Spinal cord (tissue), 10 donors: ENCODE measurements around the gene TNFSF15. TPM values are rescaled to one million over a fixed set of nuclear protein-coding genes. Genes with fewer than 3 reads are reported as not detected.

Experiments used
- DNase-seq, 6 donors: peaks; one replicate each; pipeline versions ENCODE4 v3.0.0 to v3.0.0-alpha.2; 2013 to 2015; ENCODE audit warnings: low spot score in 6 of 6, low read depth in 4 of 6
- H3K27ac ChIP-seq: one replicate; pipeline ENCODE4 v1.5.1; 2013; ENCODE audit warnings: low read depth, low read length, control low read depth
- H3K27me3 ChIP-seq: one replicate; pipeline ENCODE4 v1.6.1; 2013; ENCODE audit warnings: low read length; ENCODE audit not compliant: control insufficient read depth, insufficient read depth
- H3K36me3 ChIP-seq: one replicate; pipeline ENCODE4 v1.6.1; 2013; ENCODE audit warnings: low read length; ENCODE audit not compliant: control insufficient read depth, insufficient read depth
- H3K4me1 ChIP-seq: one replicate; pipeline ENCODE4 v1.6.1; 2013; ENCODE audit warnings: low read length; ENCODE audit not compliant: control insufficient read depth, insufficient read depth
- H3K4me3 ChIP-seq: one replicate; pipeline ENCODE4 v1.5.1; 2013; ENCODE audit warnings: low read depth, low read length, control low read depth
- H3K9me3 ChIP-seq: one replicate; pipeline ENCODE4 v1.6.1; 2013; ENCODE audit warnings: low read length; ENCODE audit not compliant: control insufficient read depth, insufficient read depth
- WGBS: methylation state at CpG from one replicate; pipeline ENCODE4 v1.1.5; 2013; ENCODE audit warnings: missing lambda C conversion rate; ENCODE audit not compliant: insufficient coverage; 5-methylcytosine and 5-hydroxymethylcytosine counted together
- polyA plus RNA-seq, 2 donors: library from polyadenylated mRNA; unstranded; fragments of 120-200 nt; gene quantifications; one replicate each; pipeline ENCODE4 v1.2.1, GENCODE V29; 2013; ENCODE audit not compliant: insufficient read length in 2 of 2
- total RNA-seq, 2 donors: library from RNA; depleted of rRNA in 1 of 2; stranded (reverse); fragments of 120-200 nt in 1 of 2; fragments of >200 nt in 1 of 2; gene quantifications; one replicate each; pipeline versions ENCODE4 v1.2.3 to v1.2.4, GENCODE V29; 2013 to 2014
- donor health status: healthy.

TNFSF15 gene
- total and polyA plus RNA-seq, 4 donors: 0.49 to 0.77 (median 0.60) TPM

- H3K36me3 ChIP-seq: no peaks in the 10 kb centered on the region
- DNase-seq: no peak
- no CpG with 5 or more reads among the region's 4 CpGs for WGBS
- H3K4me1 ChIP-seq: no peaks in the 10 kb centered on the region
- H3K27me3 ChIP-seq: no peaks in the 10 kb centered on the region
- H3K4me3 ChIP-seq: no peak overlapping the region
- H3K9me3 ChIP-seq: no peaks in the 10 kb centered on the region
- no peak overlapping the region for H3K27ac ChIP-seq
Measured at GRCh38 chr9:114847492-114848417, 41.9 kb upstream of the TNFSF15 start.

- Histone ChIP-seq H3K27me3 (no peaks in the 10 kb centered on the region), H3K36me3 (no peaks in the 10 kb centered on the region), H3K27ac (no peak overlapping the region), H3K4me1 (no peaks in the 10 kb centered on the region), H3K4me3 (no peak overlapping the region), H3K9me3 (no peaks in the 10 kb centered on the region)
- no peak for DNase-seq
- WGBS: no CpG with 5 or more reads among the region's 5 CpGs
Measured at GRCh38 chr9:114845373-114845772, 39.5 kb upstream of the TNFSF15 start.

GRCh38 chr9:114844766-114845165 is 38.9 kb upstream of the TNFSF15 start:
- H3K4me3 ChIP-seq: no peak overlapping the region
- H3K36me3 ChIP-seq: no peaks in the 10 kb centered on the region
- no peaks in the 10 kb centered on the region for H3K27me3 ChIP-seq
- no peaks in the 10 kb centered on the region for H3K9me3 ChIP-seq
- WGBS: no CpG with 5 or more reads among the region's 3 CpGs
- H3K4me1 ChIP-seq: no peaks in the 10 kb centered on the region
- no peak overlapping the region for H3K27ac ChIP-seq
- DNase-seq: no peak

- DNase-seq: no peak
- H3K4me1 ChIP-seq: no peaks in the 10 kb centered on the region
- H3K4me3 ChIP-seq: no peak overlapping the region
- no peaks in the 10 kb centered on the region for H3K9me3 ChIP-seq
- H3K27ac ChIP-seq: no peak overlapping the region
- H3K36me3 ChIP-seq: no peaks in the 10 kb centered on the region
- H3K27me3 ChIP-seq: no peaks in the 10 kb centered on the region
Measured at GRCh38 chr9:114837923-114838322, 32.1 kb upstream of the TNFSF15 start.

- WGBS: 100% methylated on average over 1 of the region's 3 CpGs
- no peak overlapping the region for H3K27ac ChIP-seq
- no peak overlapping the region for H3K4me3 ChIP-seq
- DNase-seq: no peak
- no peaks in the 10 kb centered on the region for H3K4me1 ChIP-seq
- no peaks in the 10 kb centered on the region for H3K9me3 ChIP-seq
- no peaks in the 10 kb centered on the region for H3K36me3 ChIP-seq
- H3K27me3 ChIP-seq: no peaks in the 10 kb centered on the region
Measured at GRCh38 chr9:114836769-114837168, 30.9 kb upstream of the TNFSF15 start.

GRCh38 chr9:114834386-114834785 is 28.5 kb upstream of the TNFSF15 start:
- H3K27ac ChIP-seq: no peak overlapping the region
- H3K36me3 ChIP-seq: no peaks in the 10 kb centered on the region
- H3K4me3 ChIP-seq: no peak overlapping the region
- DNase-seq: no peak
- no peaks in the 10 kb centered on the region for H3K4me1 ChIP-seq
- H3K9me3 ChIP-seq: no peaks in the 10 kb centered on the region
- no peaks in the 10 kb centered on the region for H3K27me3 ChIP-seq

GRCh38 chr9:114830546-114830945 is 24.7 kb upstream of the TNFSF15 start:
- Histone ChIP-seq H3K4me1 (no peaks in the 10 kb centered on the region), H3K9me3 (no peaks in the 10 kb centered on the region), H3K36me3 (no peaks in the 10 kb centered on the region), H3K4me3 (no peak overlapping the region), H3K27me3 (no peaks in the 10 kb centered on the region), H3K27ac (no peak overlapping the region)
- 63% methylated on average over 1 of the region's 1 CpG for WGBS
- no peak for DNase-seq

GRCh38 chr9:114829574-114830440 is 24.0 kb upstream of the TNFSF15 start:
- Histone ChIP-seq H3K4me1 (no peaks in the 10 kb centered on the region), H3K27me3 (no peaks in the 10 kb centered on the region), H3K36me3 (no peaks in the 10 kb centered on the region), H3K27ac (no peak overlapping the region), H3K9me3 (no peaks in the 10 kb centered on the region), H3K4me3 (no peak overlapping the region)
- DNase-seq: peak in 1 of 6 donors; percentile 10
- no CpG with 5 or more reads among the region's 3 CpGs for WGBS

GRCh38 chr9:114828303-114828650 is 22.4 kb upstream of the TNFSF15 start:
- H3K4me3 ChIP-seq: no peak overlapping the region

More at GRCh38 chr9:114828303-114828650, 22.4 kb upstream of the TNFSF15 start:
- no peak overlapping the region for H3K27ac ChIP-seq
- WGBS: 83% methylated on average over 1 of the region's 3 CpGs
- no peaks in the 10 kb centered on the region for H3K9me3 ChIP-seq
- no peaks in the 10 kb centered on the region for H3K4me1 ChIP-seq
- no peaks in the 10 kb centered on the region for H3K36me3 ChIP-seq
- no peak for DNase-seq
- no peaks in the 10 kb centered on the region for H3K27me3 ChIP-seq
